Activated naive CD8-positive, alpha-beta T cell treated with anti-CD3 and anti-CD28 coated beads, Interleukin-2, amount 50 U/mL, for 24 hours (primary cell): ENCODE measurements around the gene HSF5.
A peak's percentile ranks its signal among the peaks of the same experiment; 100 is the strongest.
"Not testable (repeated sequence)": the region's sequence is repeated elsewhere in the genome, so short reads cannot be mapped to it uniquely, and the experiment has no call there.

Source experiments
- ATAC-seq: fragments of 150-1000 bp; cut with Tn5 transposase; one replicate; pipeline ENCODE4 v1.10.0; 2021
- DNase-seq: peaks from one replicate; pipeline ENCODE4 v3.0.0; 2021
- H3K27ac Mint-ChIP-seq: one replicate; pipeline ENCODE4 v1.8.0; 2021; ENCODE audit warnings: mild to moderate bottlenecking, mixed read lengths
- H3K27me3 Mint-ChIP-seq: one replicate; pipeline ENCODE4 v1.8.0; 2021; ENCODE audit warnings: mixed read lengths
- H3K36me3 Mint-ChIP-seq: one replicate; pipeline ENCODE4 v1.8.0; 2021; ENCODE audit warnings: low read depth, mixed read lengths
- H3K4me1 Mint-ChIP-seq: one replicate; pipeline ENCODE4 v1.8.0; 2021; ENCODE audit warnings: mixed read lengths
- H3K4me3 Mint-ChIP-seq: one replicate; pipeline ENCODE4 v1.8.0; 2021; ENCODE audit warnings: mild to moderate bottlenecking, moderate library complexity, mixed read lengths
- H3K9me3 Mint-ChIP-seq: one replicate; pipeline ENCODE4 v1.8.0; 2021; ENCODE audit warnings: mixed read lengths

Gene HSF5

DNA sequence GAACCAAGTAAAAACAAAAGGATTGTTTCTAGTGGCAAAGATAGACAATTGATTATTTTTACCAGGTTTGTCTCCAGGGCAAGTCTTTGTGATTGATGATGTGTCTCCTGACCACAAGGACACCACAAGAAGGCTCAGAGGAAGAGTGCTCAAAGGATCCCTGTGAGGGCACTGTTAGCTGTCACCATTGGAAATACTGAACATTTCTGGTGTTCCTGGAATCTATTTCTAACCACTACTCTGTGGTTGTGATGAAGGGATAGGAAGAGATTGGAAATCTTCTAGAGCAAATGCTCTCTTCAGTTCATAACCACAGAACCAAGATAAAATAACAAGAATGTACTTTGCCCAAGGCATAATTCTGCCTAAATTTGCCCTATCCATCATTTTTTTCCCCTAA lies 86.2 kb downstream of the HSF5 start:
- peak overlapping the region; percentile 34 for H3K4me3 Mint-ChIP-seq
- H3K9me3 Mint-ChIP-seq = no peaks in the 10 kb centered on the region
- H3K27me3 Mint-ChIP-seq = no peaks in the 10 kb centered on the region
- H3K4me1 Mint-ChIP-seq = peaks cover 39% of the 10 kb centered on the region
- peak overlapping the region; percentile 74 for H3K27ac Mint-ChIP-seq
- ATAC-seq (peak; percentile 93), DNase-seq (no peak)
- no peaks in the 10 kb centered on the region for H3K36me3 Mint-ChIP-seq

DNA sequence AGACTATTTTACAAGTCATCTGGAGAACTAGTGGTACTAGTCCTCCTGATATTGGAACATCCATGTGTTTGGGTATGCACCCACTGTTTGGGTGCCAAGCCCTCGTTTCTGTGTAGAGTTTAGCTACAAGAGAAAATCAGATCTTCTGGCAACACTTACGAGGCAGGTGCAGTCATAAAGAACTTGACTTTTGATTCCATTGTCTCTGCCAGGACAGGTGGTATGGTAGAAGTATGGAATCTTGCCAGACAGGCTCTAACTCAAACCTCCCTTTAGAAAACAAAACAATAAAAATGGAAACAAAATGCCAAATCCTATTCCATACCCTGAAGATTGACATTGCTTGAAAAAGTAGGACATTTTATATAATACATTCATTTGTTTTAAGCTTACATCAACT lies 86.9 kb downstream of the HSF5 start:
- no peak for DNase-seq
- no peak overlapping the region for H3K4me3 Mint-ChIP-seq

DNA sequence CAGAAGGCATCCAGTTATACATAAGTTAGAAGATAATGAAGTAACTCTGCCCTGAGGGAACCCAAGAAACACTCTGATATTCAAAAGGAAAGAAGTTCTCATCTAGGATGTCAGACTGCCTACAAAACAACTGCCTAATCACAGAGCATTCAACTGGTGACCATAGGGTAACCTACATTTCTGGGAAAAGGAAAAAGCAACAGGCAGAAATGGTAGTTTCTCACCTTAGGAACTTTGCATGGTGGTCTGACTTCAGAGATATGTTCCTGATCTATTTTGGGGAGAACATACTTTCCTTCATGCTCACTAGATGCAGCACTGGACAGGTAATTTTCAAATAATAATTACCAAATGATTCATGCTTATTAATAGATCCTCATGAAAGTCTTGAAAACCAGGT lies 87.4 kb downstream of the HSF5 start:
- ATAC-seq (no peak), DNase-seq (no peak)
- Mint-ChIP-seq H3K4me1 (peaks cover 39% of the 10 kb centered on the region), H3K27me3 (no peaks in the 10 kb centered on the region), H3K36me3 (no peaks in the 10 kb centered on the region), H3K4me3 (no peak overlapping the region), H3K27ac (peak overlapping the region; percentile 3), H3K9me3 (no peaks in the 10 kb centered on the region)

More for the DNA sequence above, 86.9 kb downstream of the HSF5 start:
- ATAC-seq = no peak
- peak overlapping the region; percentile 3 for H3K27ac Mint-ChIP-seq
- peaks cover 39% of the 10 kb centered on the region for H3K4me1 Mint-ChIP-seq
- H3K36me3 Mint-ChIP-seq = no peaks in the 10 kb centered on the region
- no peaks in the 10 kb centered on the region for H3K9me3 Mint-ChIP-seq
- no peaks in the 10 kb centered on the region for H3K27me3 Mint-ChIP-seq

DNA sequence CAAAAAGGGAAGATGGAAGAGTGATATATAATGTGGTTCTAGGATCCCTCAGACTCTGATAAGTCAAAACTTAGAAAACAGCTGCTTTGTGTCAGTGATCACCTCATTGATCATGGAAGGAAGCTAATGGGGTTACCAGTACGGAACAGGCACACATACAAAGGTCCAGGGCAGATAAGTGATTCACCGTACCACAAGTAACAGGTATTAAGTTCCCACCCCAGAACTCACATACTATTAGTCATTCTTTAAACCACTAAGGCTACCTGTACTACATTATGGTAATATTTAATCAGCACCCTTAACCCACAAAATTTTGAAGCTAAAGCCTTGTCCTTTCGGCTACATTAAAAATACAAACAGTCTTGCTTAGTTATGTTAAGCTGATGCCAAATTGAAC lies 88.2 kb downstream of the HSF5 start:
- DNase-seq (no peak), ATAC-seq (peak; percentile 75)
- no peaks in the 10 kb centered on the region for H3K36me3 Mint-ChIP-seq
- no peaks in the 10 kb centered on the region for H3K27me3 Mint-ChIP-seq
- no peak overlapping the region for H3K27ac Mint-ChIP-seq
- peaks cover 36% of the 10 kb centered on the region for H3K4me1 Mint-ChIP-seq
- no peaks in the 10 kb centered on the region for H3K9me3 Mint-ChIP-seq
- no peak overlapping the region for H3K4me3 Mint-ChIP-seq

DNA sequence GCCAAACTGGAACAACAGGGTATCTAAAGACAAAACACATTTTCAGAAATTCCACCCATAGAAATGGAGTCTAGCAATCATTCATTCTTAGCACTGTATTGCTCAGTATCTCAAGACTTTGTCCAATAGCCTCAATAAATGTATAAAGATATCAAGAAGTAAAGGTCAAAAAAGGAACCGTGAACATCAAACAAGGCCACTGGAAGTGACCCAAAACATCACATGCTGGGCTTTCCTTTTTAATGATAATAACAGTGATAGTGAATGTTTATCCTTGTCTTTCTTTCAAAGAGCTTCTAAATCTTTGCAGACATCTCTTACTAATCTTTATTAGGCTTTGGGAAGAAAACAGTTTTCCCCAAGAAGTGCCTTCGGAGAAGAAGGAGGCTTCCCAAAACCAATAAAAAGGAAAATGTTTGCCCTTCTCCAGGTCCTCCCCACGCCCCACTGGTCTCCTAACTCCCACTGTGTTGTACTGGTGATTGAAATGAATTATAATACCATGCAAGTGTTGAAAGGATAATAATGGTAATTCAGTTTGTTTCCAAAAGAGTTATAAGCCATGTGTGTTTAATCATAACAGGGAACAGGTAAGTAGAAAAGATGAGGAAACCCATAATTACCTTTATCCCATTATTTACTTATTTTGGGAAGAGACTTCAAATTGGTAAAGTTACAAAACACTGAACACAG lies 89.5 kb downstream of the HSF5 start:
- no peak overlapping the region for H3K4me3 Mint-ChIP-seq
- peaks cover 36% of the 10 kb centered on the region for H3K4me1 Mint-ChIP-seq
- no peak for DNase-seq

DNA sequence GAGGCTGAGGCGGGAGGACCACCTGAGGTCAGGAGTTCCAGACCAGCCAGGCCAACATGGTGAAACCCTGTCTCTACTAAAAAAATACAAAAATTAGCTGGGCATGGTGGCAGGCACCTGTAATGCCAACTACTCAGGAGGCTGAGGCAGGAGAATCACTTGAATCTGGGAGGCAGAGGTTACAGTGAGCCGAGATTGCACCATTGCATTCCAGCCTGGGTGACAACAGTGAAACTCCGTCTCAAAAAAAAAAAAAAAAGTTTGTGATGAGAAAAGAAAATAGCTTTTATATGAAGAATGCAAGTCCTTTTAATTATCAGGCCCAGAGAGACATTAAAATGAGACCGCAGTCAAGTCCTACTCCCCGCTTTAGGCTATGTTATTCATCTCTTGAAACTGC lies 90.8 kb downstream of the HSF5 start:
- not testable (repeated sequence) for H3K27me3 Mint-ChIP-seq, H3K27ac Mint-ChIP-seq, H3K36me3 Mint-ChIP-seq, DNase-seq, ATAC-seq, H3K4me3 Mint-ChIP-seq, H3K9me3 Mint-ChIP-seq
- H3K4me1 Mint-ChIP-seq = peaks cover 26% of the 10 kb centered on the region

More for the DNA sequence above, 89.5 kb downstream of the HSF5 start:
- Mint-ChIP-seq H3K27me3 (no peaks in the 10 kb centered on the region), H3K27ac (no peak overlapping the region), H3K36me3 (no peaks in the 10 kb centered on the region), H3K9me3 (no peaks in the 10 kb centered on the region)
- ATAC-seq = no peak

DNA sequence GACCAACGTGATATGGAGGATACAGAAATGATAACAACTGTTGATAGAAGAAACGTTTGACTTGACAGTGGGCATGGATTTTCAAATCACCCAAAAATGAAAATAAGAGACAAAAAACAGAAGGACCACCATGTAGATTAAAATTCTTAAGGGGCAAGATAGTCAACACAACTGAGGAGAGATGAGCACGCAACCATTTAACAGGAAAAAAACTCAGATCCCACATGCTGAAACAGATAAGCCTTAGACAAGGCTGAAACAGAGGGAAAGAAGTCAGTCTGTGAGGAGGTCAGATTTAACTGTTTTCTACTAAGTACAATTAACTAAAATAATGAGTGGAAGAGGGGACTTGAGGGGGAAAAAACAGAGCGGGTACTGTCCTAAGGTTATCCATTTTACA lies 92.0 kb downstream of the HSF5 start:
- ATAC-seq (no peak), DNase-seq (no peak)
- Mint-ChIP-seq H3K36me3 (no peaks in the 10 kb centered on the region), H3K9me3 (no peaks in the 10 kb centered on the region), H3K4me1 (peaks cover 14% of the 10 kb centered on the region), H3K27me3 (no peaks in the 10 kb centered on the region), H3K4me3 (no peak overlapping the region), H3K27ac (no peak overlapping the region)

DNA sequence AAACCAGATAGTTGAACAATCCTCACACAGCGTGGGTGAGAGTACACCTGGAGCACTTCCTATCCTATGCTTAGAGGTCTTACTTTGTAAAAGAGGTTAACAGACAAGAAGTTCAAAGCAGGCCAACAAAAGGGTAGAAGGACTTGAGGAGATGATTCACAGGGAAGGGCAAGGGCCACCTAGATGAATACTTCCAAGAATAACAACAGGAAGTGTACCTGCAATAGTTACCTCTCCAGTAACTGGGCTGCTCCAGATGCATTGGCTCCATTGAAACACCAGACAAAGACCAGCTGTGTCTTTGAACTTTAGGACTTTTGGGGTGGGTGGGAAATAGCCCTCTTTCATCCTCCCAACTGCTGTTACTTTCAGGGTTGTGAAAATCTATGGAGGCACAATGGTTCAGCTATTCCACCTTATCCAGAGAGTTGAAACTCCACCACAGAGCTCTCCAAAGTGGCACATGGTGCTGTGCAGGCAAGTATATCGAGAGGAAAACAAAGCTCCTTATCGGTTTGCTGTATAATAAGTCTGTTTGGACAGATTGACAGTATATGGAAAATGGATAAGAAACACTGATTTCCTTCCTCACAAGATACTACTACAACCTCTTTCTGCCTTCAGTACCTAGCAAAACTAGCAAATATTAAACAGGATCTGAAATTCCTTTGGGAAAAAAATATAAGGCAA lies 93.5 kb downstream of the HSF5 start:
- DNase-seq (no peak), ATAC-seq (no peak)
- H3K27ac Mint-ChIP-seq = no peak overlapping the region
- no peaks in the 10 kb centered on the region for H3K36me3 Mint-ChIP-seq
- no peak overlapping the region for H3K4me3 Mint-ChIP-seq
- no peaks in the 10 kb centered on the region for H3K27me3 Mint-ChIP-seq
- H3K9me3 Mint-ChIP-seq = no peaks in the 10 kb centered on the region
- H3K4me1 Mint-ChIP-seq = peaks cover under 1% of the 10 kb centered on the region

DNA sequence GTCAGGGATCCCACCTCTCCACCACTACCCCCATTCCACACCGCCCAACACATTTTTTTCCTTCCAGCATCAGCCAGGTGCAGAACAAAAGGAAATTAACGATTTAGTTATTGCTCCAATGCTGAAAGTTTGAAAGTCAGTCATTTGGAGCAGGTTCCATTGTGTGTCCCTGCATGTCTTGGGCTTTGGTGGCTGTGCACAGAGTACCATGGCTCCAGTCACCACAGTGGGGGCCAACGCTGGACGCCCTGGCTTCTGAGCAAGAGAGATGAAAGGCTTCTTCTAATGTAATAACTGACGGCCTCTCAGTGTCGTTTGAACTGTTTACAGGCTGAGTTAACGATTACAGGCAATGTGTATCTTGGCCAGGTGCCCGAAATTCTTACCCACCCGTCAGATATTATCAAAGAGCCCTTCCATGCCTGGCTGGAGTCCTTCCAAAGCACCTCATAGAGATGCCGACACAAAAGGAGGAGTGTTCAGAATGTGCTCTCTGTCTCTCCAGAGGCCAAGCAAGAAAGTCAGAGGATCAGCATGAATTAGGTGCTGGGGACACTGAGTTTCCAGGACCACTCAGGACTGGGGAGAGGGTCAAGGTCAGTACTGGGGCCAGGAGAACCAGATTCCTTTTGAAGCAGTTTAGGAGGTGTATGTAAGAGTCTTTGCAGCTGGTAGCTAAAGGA lies 96.8 kb downstream of the HSF5 start:
- Mint-ChIP-seq H3K27ac (no peak overlapping the region), H3K9me3 (no peaks in the 10 kb centered on the region), H3K4me3 (no peak overlapping the region), H3K27me3 (no peaks in the 10 kb centered on the region), H3K36me3 (no peaks in the 10 kb centered on the region), H3K4me1 (peaks cover 20% of the 10 kb centered on the region)
- DNase-seq (no peak), ATAC-seq (no peak)

DNA sequence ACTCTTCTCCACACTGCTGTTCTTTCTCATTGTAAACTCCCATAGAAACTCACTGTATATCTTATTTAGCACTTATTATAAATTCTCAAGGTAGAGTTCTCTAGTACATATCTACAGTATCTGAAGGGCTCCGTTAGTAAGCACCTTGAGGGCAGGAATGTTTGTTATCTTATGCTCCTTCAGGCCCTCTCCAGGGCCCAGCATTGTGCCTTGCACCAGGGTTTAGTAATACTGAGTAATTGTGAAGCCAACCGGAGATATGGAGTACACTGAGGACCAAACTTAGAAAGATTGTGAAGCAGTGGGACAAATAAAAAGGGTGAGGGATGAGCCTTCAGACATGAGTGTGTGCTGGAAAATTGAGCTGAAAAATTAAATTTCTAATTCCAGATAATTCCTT lies 97.3 kb downstream of the HSF5 start:
- ATAC-seq = no peak
- Mint-ChIP-seq H3K36me3 (no peaks in the 10 kb centered on the region), H3K4me1 (peaks cover 20% of the 10 kb centered on the region), H3K4me3 (no peak overlapping the region), H3K9me3 (no peaks in the 10 kb centered on the region), H3K27me3 (no peaks in the 10 kb centered on the region), H3K27ac (no peak overlapping the region)
- no peak for DNase-seq

DNA sequence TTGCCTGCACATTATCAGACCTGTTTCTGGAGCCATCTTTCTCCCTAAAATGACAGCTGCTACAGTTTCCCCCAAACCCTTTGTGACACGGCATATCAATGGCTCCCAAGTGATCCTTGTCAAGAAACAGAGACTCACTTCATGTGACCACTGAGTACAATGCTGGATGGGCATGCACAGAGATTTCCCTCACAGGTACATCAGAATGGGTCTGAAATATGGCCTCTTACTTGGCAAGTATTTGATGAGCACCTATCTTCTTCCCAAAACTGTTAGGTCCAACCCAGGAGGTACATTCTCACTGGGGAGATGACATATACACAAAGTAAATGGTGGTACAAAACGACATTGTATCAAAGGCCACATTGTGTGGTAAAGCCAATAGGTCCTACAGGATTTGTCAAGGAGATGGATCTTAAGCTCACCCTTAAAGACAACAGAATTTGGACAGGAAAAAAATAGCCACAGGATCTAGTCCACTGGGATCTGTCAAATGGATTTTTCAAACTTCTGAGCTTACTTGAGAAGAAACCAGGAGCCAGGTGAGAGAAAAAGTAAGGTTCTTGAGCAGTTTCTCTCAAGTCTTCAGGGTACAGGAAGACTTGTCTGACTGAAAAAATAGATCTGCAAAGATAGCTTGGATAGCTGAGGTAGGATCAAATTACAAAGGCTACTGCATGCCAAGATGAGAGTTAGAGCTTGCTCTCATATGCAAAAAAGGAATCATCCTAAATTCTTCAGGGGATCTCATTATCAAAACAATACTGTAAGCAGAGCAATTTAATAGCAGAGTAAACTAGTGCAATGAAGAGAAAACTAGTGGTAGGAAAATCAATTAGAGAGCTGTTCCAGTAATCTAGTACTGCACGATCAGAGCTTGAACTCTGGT lies 99.7 kb downstream of the HSF5 start:
- H3K4me1 Mint-ChIP-seq = peaks cover 20% of the 10 kb centered on the region
- peak overlapping the region; percentile 56 for H3K27ac Mint-ChIP-seq
- no peak for DNase-seq
- H3K9me3 Mint-ChIP-seq = no peaks in the 10 kb centered on the region
- no peak overlapping the region for H3K4me3 Mint-ChIP-seq
- no peaks in the 10 kb centered on the region for H3K36me3 Mint-ChIP-seq
- no peaks in the 10 kb centered on the region for H3K27me3 Mint-ChIP-seq
- ATAC-seq = no peak

DNA sequence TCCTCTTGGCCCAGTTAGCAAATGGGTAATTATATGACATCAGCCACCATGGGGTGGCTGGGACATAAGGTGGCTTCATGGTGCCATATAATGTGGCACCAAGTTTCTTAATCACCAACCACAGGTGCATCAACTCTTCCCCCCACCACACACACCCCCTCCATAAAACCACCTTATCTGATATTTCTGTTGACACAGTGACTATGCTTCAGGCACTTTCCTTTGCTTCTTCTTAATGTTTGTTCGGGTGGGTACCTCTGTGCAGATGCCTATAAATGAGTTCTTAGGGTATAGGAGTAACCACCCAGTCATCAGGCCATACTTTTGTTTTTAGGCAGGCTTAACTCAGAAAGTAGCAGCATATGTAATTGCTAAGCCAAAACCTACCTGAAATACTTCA lies 100.4 kb downstream of the HSF5 start:
- Mint-ChIP-seq H3K27me3 (no peaks in the 10 kb centered on the region), H3K4me3 (no peak overlapping the region), H3K9me3 (no peaks in the 10 kb centered on the region), H3K4me1 (peaks cover 23% of the 10 kb centered on the region), H3K36me3 (no peaks in the 10 kb centered on the region), H3K27ac (peak overlapping the region; percentile 56)
- ATAC-seq (peak; percentile 93), DNase-seq (no peak)

DNA sequence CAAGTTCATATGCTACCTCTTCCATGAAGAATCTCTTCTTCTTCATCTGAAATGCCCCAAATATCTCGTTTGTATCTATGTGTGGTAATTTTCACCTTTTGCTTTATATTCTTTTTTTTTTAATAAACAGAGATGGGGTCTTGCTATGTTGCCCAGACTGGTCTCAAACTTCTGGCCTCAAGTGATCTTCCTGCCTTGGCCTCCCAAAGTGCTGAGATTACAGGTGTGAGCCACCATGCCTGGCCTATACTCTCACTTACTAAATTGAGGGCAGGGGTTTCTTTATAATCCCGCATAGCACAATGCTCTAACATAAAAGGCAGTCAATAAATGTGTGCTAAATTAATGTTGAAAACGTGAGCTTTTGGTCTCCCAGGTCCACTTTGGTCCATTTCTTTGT lies 101.5 kb downstream of the HSF5 start:
- ATAC-seq (no peak), DNase-seq (no peak)
- no peaks in the 10 kb centered on the region for H3K9me3 Mint-ChIP-seq
- no peaks in the 10 kb centered on the region for H3K27me3 Mint-ChIP-seq
- no peak overlapping the region for H3K27ac Mint-ChIP-seq
- peaks cover 3% of the 10 kb centered on the region for H3K36me3 Mint-ChIP-seq
- H3K4me1 Mint-ChIP-seq = peaks cover 34% of the 10 kb centered on the region
- H3K4me3 Mint-ChIP-seq = no peak overlapping the region

DNA sequence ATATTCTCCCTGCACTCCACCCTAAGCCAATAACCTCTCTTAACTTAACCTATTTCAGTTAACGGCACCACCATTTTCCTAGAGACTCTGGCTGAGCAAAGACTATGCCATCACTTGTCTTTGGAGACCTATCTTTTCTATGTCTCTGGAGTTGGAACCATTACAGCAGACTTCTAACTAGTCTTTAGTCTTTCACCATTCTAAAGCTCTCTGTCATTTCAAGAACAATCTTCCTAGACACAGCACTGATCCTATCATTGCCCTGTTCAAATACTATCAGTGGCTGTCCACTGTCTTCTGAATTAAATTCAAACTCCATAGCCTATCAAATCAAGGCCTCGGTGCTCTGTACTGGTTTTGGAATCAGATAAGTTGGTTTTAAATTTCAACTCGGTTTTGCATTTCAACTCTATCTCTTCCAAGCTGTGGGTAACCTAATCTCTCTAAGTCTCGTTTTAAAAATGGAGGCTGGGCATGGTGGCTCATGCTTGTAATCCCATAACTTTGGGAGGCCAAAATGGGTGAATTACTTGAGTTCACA lies 102.8 kb downstream of the HSF5 start:
- Mint-ChIP-seq H3K36me3 (peaks cover 3% of the 10 kb centered on the region), H3K27ac (no peak overlapping the region), H3K4me3 (no peak overlapping the region), H3K4me1 (peaks cover 41% of the 10 kb centered on the region), H3K27me3 (no peaks in the 10 kb centered on the region), H3K9me3 (no peaks in the 10 kb centered on the region)
- no peak for DNase-seq
- ATAC-seq = no peak
